Smooth muscle cell (in vitro differentiated cells): ENCODE results near the gene MRPS12. TPM values are rescaled to one million over a fixed set of nuclear protein-coding genes. Genes with fewer than 3 reads are reported as not detected.

Experiments used
- DNase-seq: peaks from one replicate; lab custom pipeline; 2025; ENCODE audit not compliant: unreplicated experiment; lab: John Stamatoyannopoulos, UW
- H2AFZ ChIP-seq: fragments of 200-600 bp; sonication (generic); 2 replicates; pipeline ENCODE4 v1.6.0; 2016; ENCODE audit warnings: antibody characterized with exemption, low read depth, mild to moderate bottlenecking
- H3F3A ChIP-seq: fragments of 200-600 bp; sonication (generic); 2 replicates; pipeline ENCODE4 v1.6.0; 2017; ENCODE audit warnings: antibody characterized with exemption, low read depth
- H3K27ac ChIP-seq: fragments of 200-600 bp; sonication (generic); 2 replicates; pipeline ENCODE4 v1.5.1; 2016; ENCODE audit warnings: low read depth, mild to moderate bottlenecking
- H3K27me3 ChIP-seq: fragments of 200-600 bp; sonication (generic); 2 replicates; pipeline ENCODE4 v1.6.1; 2016; ENCODE audit warnings: low read depth, mild to moderate bottlenecking
- H3K36me3 ChIP-seq: fragments of 200-600 bp; sonication (generic); 2 replicates; pipeline ENCODE4 v1.5.1; 2016; ENCODE audit warnings: low read depth
- H3K4me1 ChIP-seq: fragments of 200-600 bp; sonication (generic); 2 replicates; pipeline ENCODE4 v1.5.1; 2016; ENCODE audit warnings: low read depth
- H3K4me2 ChIP-seq: fragments of 200-600 bp; sonication (generic); 2 replicates; pipeline ENCODE4 v1.6.0; 2016; ENCODE audit warnings: mild to moderate bottlenecking
- H3K4me3 ChIP-seq: fragments of 200-600 bp; sonication (generic); 2 replicates; pipeline ENCODE4 v1.5.1; 2016; ENCODE audit warnings: mild to moderate bottlenecking
- H3K79me2 ChIP-seq: fragments of 200-600 bp; sonication (generic); 2 replicates; pipeline ENCODE4 v1.6.0; 2016; ENCODE audit warnings: low read depth, mild to moderate bottlenecking
- H3K9ac ChIP-seq: fragments of 200-600 bp; sonication (generic); 2 replicates; pipeline ENCODE4 v1.6.0; 2016; ENCODE audit warnings: low read depth
- H3K9me3 ChIP-seq: fragments of 200-600 bp; sonication (generic); replicated peaks from 2 replicates; pipeline ENCODE4 v1.5.1; 2016; ENCODE audit warnings: low read depth
- H4K20me1 ChIP-seq: fragments of 200-600 bp; sonication (generic); 2 replicates; pipeline ENCODE4 v1.6.0; 2016; ENCODE audit warnings: low read depth
- CTCF ChIP-seq: fragments of 200-600 bp; sonication (generic); IDR thresholded peaks from 2 replicates; pipeline ENCODE4 v1.5.1; 2017; ENCODE audit warnings: borderline replicate concordance, mild to moderate bottlenecking, antibody characterized with exemption; ENCODE audit not compliant: insufficient read depth, poor library complexity, severe bottlenecking
- WGBS: methylation state at CpG from one replicate; pipeline ENCODE4 v1.1.7; 2016; ENCODE audit warnings: low lambda C conversion rate; 5-methylcytosine and 5-hydroxymethylcytosine counted together
- polyA plus RNA-seq: library from polyadenylated mRNA; unstranded; fragments of >200 nt; fragmentation: Nextera tagmentation; extraction: Ambion mirVana; gene quantifications from 2 replicates; pipeline ENCODE4 v1.2.1, GENCODE V29; 2016
- total RNA-seq: library from RNA; depleted of rRNA; stranded (reverse); fragments of >200 nt; gene quantifications from 2 replicates; pipeline ENCODE4 v1.2.3, GENCODE V29; 2014

Gene MRPS12
- total and polyA plus RNA-seq, 2 experiments from 2014 or later, result 25.7 to 55.2 TPM

GRCh38 chr19:38951187-38951586 lies 20.4 kb downstream of the MRPS12 start:
- Histone ChIP-seq H3K36me3 (no peaks in the 10 kb centered on the region), H3K9me3 (no peaks in the 10 kb centered on the region), H3K4me1 (no peaks in the 10 kb centered on the region), H3K4me2 (no peak overlapping the region), H2AFZ (no peak overlapping the region), H3K27me3 (no peaks in the 10 kb centered on the region), H3K4me3 (no peak overlapping the region), H3K79me2 (no peaks in the 10 kb centered on the region), H4K20me1 (no peaks in the 10 kb centered on the region), H3K9ac (no peak overlapping the region), H3F3A (no peaks in the 10 kb centered on the region), H3K27ac (no peak overlapping the region)
- no peak for TF ChIP-seq CTCF
- WGBS, result 67% methylated on average over 3 of the region's 3 CpGs
- no peak for DNase-seq

GRCh38 chr19:38952395-38953165 lies 21.8 kb downstream of the MRPS12 start:
- no peak for DNase-seq
- H4K20me1 ChIP-seq, result no peaks in the 10 kb centered on the region
- H3K9ac ChIP-seq, result no peak overlapping the region
- no peak overlapping the region for H2AFZ ChIP-seq
- H3K79me2 ChIP-seq, result no peaks in the 10 kb centered on the region
- no peaks in the 10 kb centered on the region for H3F3A ChIP-seq
- H3K4me2 ChIP-seq, result no peak overlapping the region
- no peak overlapping the region for H3K27ac ChIP-seq
- no peaks in the 10 kb centered on the region for H3K4me1 ChIP-seq
- WGBS, result 82% methylated on average over 13 of the region's 13 CpGs
- no peaks in the 10 kb centered on the region for H3K9me3 ChIP-seq
- TF ChIP-seq CTCF, result peak; percentile 31
- no peak overlapping the region for H3K4me3 ChIP-seq
- H3K27me3 ChIP-seq, result no peaks in the 10 kb centered on the region
- no peaks in the 10 kb centered on the region for H3K36me3 ChIP-seq

DNA sequence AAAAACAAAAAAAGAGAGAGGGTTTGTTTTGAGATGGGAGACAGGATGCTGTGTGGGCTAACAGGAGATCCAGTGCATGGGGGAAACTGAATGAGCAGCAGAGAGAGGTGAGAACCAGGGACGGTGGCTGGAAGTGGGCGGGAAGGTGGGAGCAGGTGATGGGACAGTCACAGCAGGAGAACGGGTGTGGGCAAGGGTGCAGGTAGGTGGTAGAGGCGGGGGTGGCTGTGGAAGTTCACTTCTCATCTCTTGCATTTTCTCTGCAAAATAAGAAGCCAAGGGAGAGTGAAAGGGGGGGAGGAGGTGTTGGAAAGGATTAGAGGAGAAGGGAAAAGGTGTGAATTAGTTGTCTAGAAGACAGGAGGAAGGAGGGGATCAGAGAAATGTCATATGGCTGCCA lies 22.9 kb downstream of the MRPS12 start:
- no peak overlapping the region for H3K27ac ChIP-seq
- no peak for DNase-seq
- no peaks in the 10 kb centered on the region for H3F3A ChIP-seq
- H3K27me3 ChIP-seq, result no peaks in the 10 kb centered on the region
- no peaks in the 10 kb centered on the region for H3K36me3 ChIP-seq
- no peaks in the 10 kb centered on the region for H4K20me1 ChIP-seq
- H3K9ac ChIP-seq, result no peak overlapping the region
- no peaks in the 10 kb centered on the region for H3K9me3 ChIP-seq
- no peak overlapping the region for H2AFZ ChIP-seq
- no peak overlapping the region for H3K4me3 ChIP-seq
- H3K4me2 ChIP-seq, result no peak overlapping the region
- H3K79me2 ChIP-seq, result no peaks in the 10 kb centered on the region
- H3K4me1 ChIP-seq, result no peaks in the 10 kb centered on the region
- no peak for TF ChIP-seq CTCF
- WGBS, result 95% methylated on average over 4 of the region's 4 CpGs

- Histone ChIP-seq H3K36me3 (no peaks in the 10 kb centered on the region), H3K27me3 (no peaks in the 10 kb centered on the region), H2AFZ (no peak overlapping the region), H3K9ac (no peak overlapping the region), H3K4me3 (no peak overlapping the region), H4K20me1 (no peaks in the 10 kb centered on the region), H3K9me3 (no peaks in the 10 kb centered on the region), H3F3A (no peaks in the 10 kb centered on the region), H3K79me2 (no peaks in the 10 kb centered on the region), H3K27ac (no peak overlapping the region), H3K4me2 (no peak overlapping the region), H3K4me1 (no peaks in the 10 kb centered on the region)
- 81% methylated on average over 2 of the region's 2 CpGs for WGBS
- DNase-seq, result no peak
- TF ChIP-seq CTCF, result no peak
These were observed 25.5 kb downstream of the MRPS12 start for GRCh38 chr19:38956264-38956663.
